MM.1S (cell line): ENCODE results near the gene MUC12.

Source experiments
- EZH2 ChIP-seq: fragments of 300-600 bp; sonication (generic); optimal IDR thresholded peaks from 2 replicates; pipeline ENCODE3; 2017; ENCODE audit warnings: low read depth, mild to moderate bottlenecking, antibody characterized with exemption, low read length, mixed read lengths
- EZH2phosphoT487 ChIP-seq: fragments of 300-600 bp; sonication (generic); IDR thresholded peaks from 2 replicates; pipeline ENCODE4 v1.6.1; 2018; ENCODE audit warnings: antibody characterized with exemption, low read length
- TF ChIP-seq, protein P1 (sequence below): fragments of 300-600 bp; sonication (generic); IDR thresholded peaks from 2 replicates; pipeline ENCODE4 v1.5.1; 2016; ENCODE audit warnings: antibody characterized with exemption, low read length, mixed read lengths

- TF ChIP-seq EZH2 (no peak), EZH2phosphoT487 (no peak)
- TF ChIP-seq, protein P1, sequence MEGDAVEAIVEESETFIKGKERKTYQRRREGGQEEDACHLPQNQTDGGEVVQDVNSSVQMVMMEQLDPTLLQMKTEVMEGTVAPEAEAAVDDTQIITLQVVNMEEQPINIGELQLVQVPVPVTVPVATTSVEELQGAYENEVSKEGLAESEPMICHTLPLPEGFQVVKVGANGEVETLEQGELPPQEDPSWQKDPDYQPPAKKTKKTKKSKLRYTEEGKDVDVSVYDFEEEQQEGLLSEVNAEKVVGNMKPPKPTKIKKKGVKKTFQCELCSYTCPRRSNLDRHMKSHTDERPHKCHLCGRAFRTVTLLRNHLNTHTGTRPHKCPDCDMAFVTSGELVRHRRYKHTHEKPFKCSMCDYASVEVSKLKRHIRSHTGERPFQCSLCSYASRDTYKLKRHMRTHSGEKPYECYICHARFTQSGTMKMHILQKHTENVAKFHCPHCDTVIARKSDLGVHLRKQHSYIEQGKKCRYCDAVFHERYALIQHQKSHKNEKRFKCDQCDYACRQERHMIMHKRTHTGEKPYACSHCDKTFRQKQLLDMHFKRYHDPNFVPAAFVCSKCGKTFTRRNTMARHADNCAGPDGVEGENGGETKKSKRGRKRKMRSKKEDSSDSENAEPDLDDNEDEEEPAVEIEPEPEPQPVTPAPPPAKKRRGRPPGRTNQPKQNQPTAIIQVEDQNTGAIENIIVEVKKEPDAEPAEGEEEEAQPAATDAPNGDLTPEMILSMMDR, result no peak
Observed at GRCh38 chr7:100969066-100969615, at the start of gene MUC12.
